CD14-positive monocyte (primary cell): ENCODE measurements around the gene ADAD1. TPM values are rescaled to one million over a fixed set of nuclear protein-coding genes. Genes with fewer than 3 reads are reported as not detected.

ENCODE experiments used
- DNase-seq, 3 donors: peaks; one replicate each; pipeline ENCODE4 v3.0.0-alpha.2; 2011 to 2022
- H2AFZ ChIP-seq: 2 replicates; pipeline ENCODE4 v1.6.0; 2012; ENCODE audit warnings: mild to moderate bottlenecking, low read depth, low read length, inconsistent platforms; ENCODE audit not compliant: insufficient read depth, poor library complexity, severe bottlenecking
- H3K27ac ChIP-seq, 2 donors: 1 replicate in 1 of 2; 2 replicates in 1 of 2; pipeline ENCODE4 v1.5.1; 2012 to 2013; ENCODE audit warnings: low read length in 2 of 2, control low read depth in 1 of 2, inconsistent platforms in 1 of 2, low read depth in 1 of 2, mild to moderate bottlenecking in 1 of 2
- H3K27me3 ChIP-seq, 2 donors: one replicate each; pipeline versions ENCODE4 v1.6.0 to v1.6.1; 2011 to 2013; ENCODE audit warnings: low read length in 2 of 2; ENCODE audit not compliant: control insufficient read depth in 2 of 2, insufficient read depth in 2 of 2
- H3K36me3 ChIP-seq, 2 donors: replicated peaks in 1 of 2; 1 replicate in 1 of 2; 2 replicates in 1 of 2; pipeline versions ENCODE4 v1.5.1 to v1.6.1; 2012 to 2013; ENCODE audit warnings: low read length in 2 of 2, control low read depth in 1 of 2, inconsistent platforms in 1 of 2, mild to moderate bottlenecking in 1 of 2; ENCODE audit not compliant: insufficient read depth in 2 of 2, control insufficient read depth in 1 of 2
- H3K4me1 ChIP-seq, 2 donors: 1 replicate in 1 of 2; 2 replicates in 1 of 2; pipeline versions ENCODE4 v1.5.1 to v1.6.1; 2012 to 2013; ENCODE audit warnings: low read length in 2 of 2, control low read depth in 1 of 2, inconsistent platforms in 1 of 2, mild to moderate bottlenecking in 1 of 2, moderate library complexity in 1 of 2; ENCODE audit not compliant: insufficient read depth in 2 of 2, control insufficient read depth in 1 of 2
- H3K4me2 ChIP-seq: replicated peaks from 2 replicates; pipeline ENCODE3; 2012; ENCODE audit warnings: low read length, moderate library complexity, mild to moderate bottlenecking; ENCODE audit not compliant: poor library complexity, severe bottlenecking; ENCODE audit errors: extremely low read depth
- H3K4me3 ChIP-seq, 3 experiments: fragments of 200-600 bp in 1 of 3; sonication (generic) in 1 of 3; replicated peaks in 1 of 3; 1 replicate in 2 of 3; 2 replicates in 1 of 3; pipeline ENCODE4 v1.5.1; 2011 to 2013; ENCODE audit warnings: low read length in 3 of 3, mild to moderate bottlenecking in 3 of 3, control low read depth in 2 of 3, low read depth in 2 of 3, inconsistent platforms in 1 of 3, moderate library complexity in 1 of 3
- H3K79me2 ChIP-seq: 2 replicates; pipeline ENCODE4 v1.6.0; 2012; ENCODE audit warnings: mild to moderate bottlenecking, control low read depth, inconsistent platforms, low read length, moderate library complexity; ENCODE audit not compliant: insufficient read depth
- H3K9ac ChIP-seq: 2 replicates; pipeline ENCODE4 v1.6.0; 2017; ENCODE audit warnings: low read length, mild to moderate bottlenecking; ENCODE audit not compliant: insufficient read depth, poor library complexity, severe bottlenecking
- H3K9me3 ChIP-seq, 2 donors: replicated peaks in 1 of 2; 1 replicate in 1 of 2; 2 replicates in 1 of 2; pipeline versions ENCODE4 v1.5.1 to v1.6.1; 2012 to 2013; ENCODE audit warnings: low read length in 2 of 2, control low read depth in 1 of 2; ENCODE audit not compliant: control insufficient read depth in 1 of 2, insufficient read depth in 1 of 2
- H4K20me1 ChIP-seq: 2 replicates; pipeline ENCODE4 v1.6.0; 2012; ENCODE audit warnings: mild to moderate bottlenecking, low read length, control low read depth, moderate library complexity; ENCODE audit not compliant: insufficient read depth
- H3K27ac Mint-ChIP-seq, 7 donors: one replicate each; pipeline ENCODE4 v1.8.0; 2020; ENCODE audit warnings: mild to moderate bottlenecking in 7 of 7, mixed read lengths in 7 of 7, moderate library complexity in 6 of 7, inconsistent platforms in 2 of 7
- H3K27me3 Mint-ChIP-seq, 3 donors: one replicate each; pipeline ENCODE4 v1.8.0; 2021 to 2022; ENCODE audit warnings: low read depth in 3 of 3, mild to moderate bottlenecking in 3 of 3, mixed read lengths in 3 of 3, moderate library complexity in 3 of 3, inconsistent platforms in 1 of 3
- H3K36me3 Mint-ChIP-seq, 2 donors: one replicate each; pipeline ENCODE4 v1.8.0; 2020; ENCODE audit warnings: mixed read lengths in 2 of 2, inconsistent platforms in 1 of 2, mild to moderate bottlenecking in 1 of 2
- H3K4me1 Mint-ChIP-seq: one replicate; pipeline ENCODE4 v1.8.0; 2020; ENCODE audit warnings: mild to moderate bottlenecking, mixed read lengths
- H3K4me3 Mint-ChIP-seq, 2 donors: one replicate each; pipeline ENCODE4 v1.8.0; 2020; ENCODE audit warnings: mild to moderate bottlenecking in 2 of 2, mixed read lengths in 2 of 2, moderate library complexity in 1 of 2
- H3K9me3 Mint-ChIP-seq, 7 donors: one replicate each; pipeline ENCODE4 v1.8.0; 2020 to 2022; ENCODE audit warnings: mixed read lengths in 7 of 7, mild to moderate bottlenecking in 6 of 7, moderate library complexity in 6 of 7, inconsistent platforms in 2 of 7
- CTCF ChIP-seq: fragments of 200-600 bp; IDR thresholded peaks from one replicate; pipeline ENCODE4 v1.8.0; 2022; ENCODE audit warnings: antibody characterized with exemption, mild to moderate bottlenecking
- WGBS: methylation state at CpG from one replicate; pipeline ENCODE4 v1.1.5; 2013; ENCODE audit warnings: missing lambda C conversion rate; ENCODE audit not compliant: insufficient coverage; 5-methylcytosine and 5-hydroxymethylcytosine counted together
- intact Hi-C, 2 donors: fragments of 100-400 bp; cut with micrococcal nuclease; formaldehyde crosslinking; loops; one replicate each; pipeline versions ENCODE4 v1.15.0 to v1.15.1; 2023
- polyA plus RNA-seq, 3 donors: library from polyadenylated mRNA; depleted of rRNA in 1 of 3; unstranded in 2 of 3; stranded (reverse) in 1 of 3; fragments of 300-500 nt in 2 of 3; fragments of >200 nt in 1 of 3; fragmentation: Illumina TruSeq in 2 of 3; gene quantifications; 1 replicate in 2 of 3; 2 replicates in 1 of 3; pipeline ENCODE4 v1.2.3, GENCODE V29; 2012 to 2021

Gene ADAD1
- polyA plus RNA-seq, 3 donors: not detected

- no CpG with 5 or more reads among the region's 3 CpGs for WGBS
- H3K9ac ChIP-seq: no peak overlapping the region
- no peak for TF ChIP-seq CTCF
- peaks cover 0 to 5% (median 0%) of the 10 kb centered on the region in 7 donors for H3K9me3 Mint-ChIP-seq
- H3K9me3 ChIP-seq: no peaks in the 10 kb centered on the region
- no peaks in the 10 kb centered on the region for H4K20me1 ChIP-seq
- no peak overlapping the region for H3K4me3 ChIP-seq
- no peaks in the 10 kb centered on the region for H3K36me3 Mint-ChIP-seq
- peaks cover 0 to 2% (median 1%) of the 10 kb centered on the region in 3 donors for H3K27me3 Mint-ChIP-seq
- no peak overlapping the region for H3K27ac ChIP-seq
- intact Hi-C loops: no loop called here
- no peaks in the 10 kb centered on the region for H3K27me3 ChIP-seq
- no peaks in the 10 kb centered on the region for H3K4me1 ChIP-seq
- H3K79me2 ChIP-seq: no peaks in the 10 kb centered on the region
- H3K4me3 Mint-ChIP-seq: no peak overlapping the region
- no peaks in the 10 kb centered on the region for H3K36me3 ChIP-seq
- H3K27ac Mint-ChIP-seq: no peak overlapping the region
- H2AFZ ChIP-seq: no peak overlapping the region
- H3K4me1 Mint-ChIP-seq: no peaks in the 10 kb centered on the region
- no peak overlapping the region for H3K4me2 ChIP-seq
- DNase-seq: no peak
Observed at GRCh38 chr4:122412547-122412946, 33.7 kb downstream of the ADAD1 start.

- Histone ChIP-seq H2AFZ (no peak overlapping the region), H3K27me3 (no peaks in the 10 kb centered on the region), H3K36me3 (no peaks in the 10 kb centered on the region), H3K27ac (no peak overlapping the region), H3K79me2 (no peaks in the 10 kb centered on the region), H4K20me1 (no peaks in the 10 kb centered on the region), H3K4me3 (no peak overlapping the region), H3K9me3 (peaks cover 0 to 2% of the 10 kb centered on the region in 2 donors), H3K4me1 (no peaks in the 10 kb centered on the region), H3K9ac (no peak overlapping the region), H3K4me2 (no peak overlapping the region)
- DNase-seq: no peak
- TF ChIP-seq CTCF: no peak
- intact Hi-C loops: no loop called here
- no peak overlapping the region for H3K4me3 Mint-ChIP-seq
- peaks cover 0 to 3% (median 0%) of the 10 kb centered on the region in 7 donors for H3K9me3 Mint-ChIP-seq
- H3K4me1 Mint-ChIP-seq: no peaks in the 10 kb centered on the region
- no peak overlapping the region for H3K27ac Mint-ChIP-seq
- H3K36me3 Mint-ChIP-seq: no peaks in the 10 kb centered on the region
- H3K27me3 Mint-ChIP-seq: peaks cover 0 to 3% (median 0%) of the 10 kb centered on the region in 3 donors
Observed at GRCh38 chr4:122423246-122423645, 44.4 kb downstream of the ADAD1 start.
